ENCODE measurements around the gene CCDC51. TPM values are rescaled to one million over a fixed set of nuclear protein-coding genes. Genes with fewer than 3 reads are reported as not detected.

Gene CCDC51
- total RNA-seq, 1 donor from 2014 or later = 13.3 TPM

GRCh38 chr3:48426944-48427629 lies 12.8 kb downstream of the CCDC51 start:
- DNase-seq (ENCODE audit: missing footprints) = no peak
- intact Hi-C loops (cut with DNase I) = no loop called here
- no peak for ATAC-seq

- DNase-seq (ENCODE audit: missing footprints) = no peak
- ATAC-seq = peak; percentile 73
- intact Hi-C loops (cut with DNase I) = no loop called here
Observed at GRCh38 chr3:48426401-48426909, 13.5 kb downstream of the CCDC51 start.

GRCh38 chr3:48425281-48425812 lies 14.6 kb downstream of the CCDC51 start:
- DNase-seq (ENCODE audit: missing footprints) = no peak
- peak; percentile 50 for ATAC-seq
- intact Hi-C loops (cut with DNase I) = no loop called here

GRCh38 chr3:48423883-48424695 lies 15.8 kb downstream of the CCDC51 start:
- intact Hi-C loops (cut with DNase I) = no loop called here
- DNase-seq (ENCODE audit: missing footprints) = no peak
- ATAC-seq = no peak

- no peak for ATAC-seq
- DNase-seq (ENCODE audit: missing footprints) = no peak
- intact Hi-C loops (cut with DNase I) = no loop called here
Observed at GRCh38 chr3:48423241-48423882, 16.6 kb downstream of the CCDC51 start.

- ATAC-seq (no peak), DNase-seq (ENCODE audit: missing footprints) (no peak)
- intact Hi-C loops (cut with DNase I) = no loop called here
Observed at GRCh38 chr3:48422681-48423080, 17.2 kb downstream of the CCDC51 start.

GRCh38 chr3:48422272-48422671 lies 17.6 kb downstream of the CCDC51 start:
- DNase-seq (ENCODE audit: missing footprints) = no peak
- intact Hi-C loops (cut with DNase I) = no loop called here
- ATAC-seq = no peak

- no peak for DNase-seq (ENCODE audit: missing footprints)
- intact Hi-C loops (cut with DNase I) = no loop called here
- ATAC-seq = no peak
Observed at GRCh38 chr3:48420561-48420960, 19.4 kb downstream of the CCDC51 start.

GRCh38 chr3:48419597-48419996 lies 20.3 kb downstream of the CCDC51 start:
- intact Hi-C loops (cut with DNase I) = no loop called here
- DNase-seq (ENCODE audit: missing footprints) (no peak), ATAC-seq (no peak)

- intact Hi-C loops (cut with DNase I) = no loop called here
- ATAC-seq (no peak), DNase-seq (ENCODE audit: missing footprints) (no peak)
Observed at GRCh38 chr3:48419149-48419548, 20.8 kb downstream of the CCDC51 start.

- intact Hi-C loops (cut with DNase I) = no loop called here
- DNase-seq (ENCODE audit: missing footprints) (no peak), ATAC-seq (no peak)
Observed at GRCh38 chr3:48418651-48419050, 21.3 kb downstream of the CCDC51 start.

GRCh38 chr3:48418140-48418539 lies 21.8 kb downstream of the CCDC51 start:
- no peak for DNase-seq (ENCODE audit: missing footprints)
- intact Hi-C loops (cut with DNase I) = no loop called here
- no peak for ATAC-seq

GRCh38 chr3:48417529-48418108 lies 22.3 kb downstream of the CCDC51 start:
- intact Hi-C loops (cut with DNase I) = no loop called here
- DNase-seq (ENCODE audit: missing footprints) (no peak), ATAC-seq (no peak)

- DNase-seq (ENCODE audit: missing footprints) = no peak
Observed at GRCh38 chr3:48416546-48416945, 23.4 kb downstream of the CCDC51 start.

GRCh38 chr3:48416091-48416505 lies 23.8 kb downstream of the CCDC51 start:
- intact Hi-C loops (cut with DNase I) = no loop called here
- ATAC-seq (no peak), DNase-seq (ENCODE audit: missing footprints) (peak; percentile 55)

More at GRCh38 chr3:48416546-48416945, 23.4 kb downstream of the CCDC51 start:
- intact Hi-C loops (cut with DNase I) = no loop called here
- ATAC-seq = no peak

- peak; percentile 43 for DNase-seq (ENCODE audit: missing footprints)
- intact Hi-C loops (cut with DNase I) = no loop called here
- no peak for ATAC-seq
Observed at GRCh38 chr3:48415251-48415953, 24.5 kb downstream of the CCDC51 start.

GRCh38 chr3:48414376-48415250 lies 25.3 kb downstream of the CCDC51 start:
- ATAC-seq = no peak
- intact Hi-C loops (cut with DNase I) = no loop called here
- DNase-seq (ENCODE audit: missing footprints) = peak; percentile 55

Data from Right ventricle myocardium inferior (tissue), 1 donor.